Right lobe of liver (tissue), 6 donors: Measurements from ENCODE around the gene NOS3. TPM values are rescaled to one million over a fixed set of nuclear protein-coding genes. Genes with fewer than 3 reads are reported as not detected.

Source experiments
- ATAC-seq, 4 donors: fragments of 200-7000 bp; cut with Tn5 transposase; one replicate each; pipeline ENCODE4 v1.9.1; 2020; ENCODE audit warnings: mild to moderate bottlenecking in 4 of 4, moderate library complexity in 4 of 4
- DNase-seq, 3 donors: peaks; one replicate each; pipeline ENCODE4 v3.0.0-alpha.2; 2020
- H3K27ac ChIP-seq, 3 donors: fragments of 200-600 bp; one replicate each; pipeline ENCODE4 v1.8.0; 2022
- H3K27me3 ChIP-seq, 2 donors: fragments of 200-600 bp; one replicate each; pipeline ENCODE4 v1.8.0; 2022
- H3K36me3 ChIP-seq, 4 donors: fragments of 200-600 bp; sonication (generic) in 1 of 4; one replicate each; pipeline versions ENCODE4 v1.5.1 to v1.8.0; 2017 to 2022; ENCODE audit warnings: control low read depth in 1 of 4
- H3K4me1 ChIP-seq, 4 donors: fragments of 200-600 bp; sonication (generic) in 1 of 4; one replicate each; pipeline versions ENCODE4 v1.5.1 to v1.8.0; 2017 to 2022; ENCODE audit warnings: control low read depth in 1 of 4
- H3K4me3 ChIP-seq, 3 donors: fragments of 200-600 bp; one replicate each; pipeline ENCODE4 v1.8.0; 2022
- H3K9me3 ChIP-seq, 4 donors: fragments of 200-600 bp; sonication (generic) in 1 of 4; one replicate each; pipeline versions ENCODE4 v1.5.1 to v1.8.0; 2017 to 2022; ENCODE audit warnings: control low read depth in 1 of 4
- CTCF ChIP-seq, 4 donors: fragments of 200-600 bp in 3 of 4; fragments of 450-650 bp in 1 of 4; IDR thresholded peaks; one replicate each; pipeline versions ENCODE4 v1.5.1 to v1.8.0; 2016 to 2022; ENCODE audit warnings: antibody characterized with exemption in 4 of 4, mild to moderate bottlenecking in 2 of 4
- POLR2A ChIP-seq: fragments of 450-650 bp; IDR thresholded peaks from one replicate; pipeline ENCODE4 v1.6.1; 2017; ENCODE audit warnings: antibody characterized with exemption, mild to moderate bottlenecking
- WGBS: methylation state at CpG from one replicate; pipeline ENCODE4 v1.1.6; 2018; ENCODE audit warnings: low coverage, low lambda C conversion rate; ENCODE audit not compliant: insufficient coverage; ENCODE audit errors: missing lambda C conversion rate; 5-methylcytosine and 5-hydroxymethylcytosine counted together
- intact Hi-C, 2 donors: fragments of 100-400 bp; cut with DNase I; formaldehyde crosslinking; loops; one replicate each; pipeline versions ENCODE4 v1.11.2 to v1.14.1; 2022
- total RNA-seq, 6 experiments: library from RNA; depleted of rRNA in 2 of 6; stranded (reverse); fragments of >200 nt in 2 of 6; fragmentation: NEBNext Ultra II Directional in 3 of 6; extraction: Animal tissue kit (Norgen Biotek cat#: 25700) in 3 of 6; gene quantifications; one replicate each; pipeline versions ENCODE4 v1.1.0 to v1.2.4, GENCODE V29; 2016 to 2023
- donor health status: DM: no; HTN: yes; CAD: no.
- donor health status: DM: no; HTN: no; CAD: no.
- donor health status: DM: no; HTN: no; CAD: no.
- donor health status: DM: no; HTN: yes; CAD: no.
- donor health status: DM: no; HTN: yes; CAD: no.

Gene NOS3
- total RNA-seq, 6 experiments from 2014 or later, result 2.4 to 9.2 (median 5.0) TPM

GRCh38 chr7:150999497-151000230, 8.8 kb downstream of the NOS3 start:
- TF ChIP-seq CTCF (IDR thresholded peaks at IDR 0.05) (no peak), POLR2A (no peak)
- H3K9me3 ChIP-seq, result no peaks in the 10 kb centered on the region
- 57% methylated on average over 5 of the region's 5 CpGs for WGBS
- no peaks in the 10 kb centered on the region for H3K36me3 ChIP-seq
- no peak for ATAC-seq
- DNase-seq, result no peak
- no peaks in the 10 kb centered on the region for H3K4me1 ChIP-seq
- no peak overlapping the region for H3K4me3 ChIP-seq
- no peak overlapping the region for H3K27ac ChIP-seq
- intact Hi-C loops, result no loop called here
- no peaks in the 10 kb centered on the region for H3K27me3 ChIP-seq

- Histone ChIP-seq H3K4me1 (no peaks in the 10 kb centered on the region), H3K9me3 (no peaks in the 10 kb centered on the region), H3K27me3 (no peaks in the 10 kb centered on the region), H3K4me3 (no peak overlapping the region), H3K36me3 (no peaks in the 10 kb centered on the region), H3K27ac (no peak overlapping the region)
- ATAC-seq, result no peak
- TF ChIP-seq CTCF (IDR thresholded peaks at IDR 0.05), result no peak
- no peak for TF ChIP-seq POLR2A
- intact Hi-C loops, result no loop called here
- no peak for DNase-seq
- WGBS, result 77% methylated on average over 3 of the region's 13 CpGs
These were observed 10.2 kb downstream of the NOS3 start for GRCh38 chr7:151000897-151001495.

GRCh38 chr7:151001546-151001945, 10.7 kb downstream of the NOS3 start:
- Histone ChIP-seq H3K4me1 (no peaks in the 10 kb centered on the region), H3K27me3 (no peaks in the 10 kb centered on the region), H3K36me3 (no peaks in the 10 kb centered on the region), H3K27ac (no peak overlapping the region), H3K9me3 (no peaks in the 10 kb centered on the region), H3K4me3 (no peak overlapping the region)
- intact Hi-C loops, result no loop called here
- no peak for DNase-seq
- WGBS, result 93% methylated on average over 2 of the region's 16 CpGs
- no peak for ATAC-seq
- TF ChIP-seq CTCF (IDR thresholded peaks at IDR 0.05), result no peak
- TF ChIP-seq POLR2A, result no peak

- Histone ChIP-seq H3K27ac (no peak overlapping the region), H3K4me3 (no peak overlapping the region), H3K4me1 (peaks cover 0 to 1% (median 0%) of the 10 kb centered on the region in 4 donors), H3K9me3 (no peaks in the 10 kb centered on the region), H3K27me3 (no peaks in the 10 kb centered on the region), H3K36me3 (no peaks in the 10 kb centered on the region)
- intact Hi-C loops, result no loop called here
- no peak for ATAC-seq
- TF ChIP-seq CTCF (IDR thresholded peaks at IDR 0.05) (no peak), POLR2A (no peak)
- DNase-seq, result no peak
- 73% methylated on average over 12 of the region's 12 CpGs for WGBS
These were observed 12.8 kb downstream of the NOS3 start for GRCh38 chr7:151003572-151003971.
